GM19025 (cell line): ENCODE results near the gene COX10.
"Not testable (repeated sequence)": the region's sequence is repeated elsewhere in the genome, so short reads cannot be mapped to it uniquely, and the experiment has no call there.

ENCODE experiments used
- ATAC-seq: cut with Tn5 transposase; IDR thresholded peaks from one replicate; pipeline ENCODE4 v1.9.1; 2021; ENCODE audit warnings: mild to moderate bottlenecking, low read depth, moderate library complexity; ENCODE audit not compliant: unreplicated experiment

The COX10 gene

GRCh38 chr17:14165616-14166015 lies 96.3 kb downstream of the COX10 start:
- no peak for ATAC-seq

DNA sequence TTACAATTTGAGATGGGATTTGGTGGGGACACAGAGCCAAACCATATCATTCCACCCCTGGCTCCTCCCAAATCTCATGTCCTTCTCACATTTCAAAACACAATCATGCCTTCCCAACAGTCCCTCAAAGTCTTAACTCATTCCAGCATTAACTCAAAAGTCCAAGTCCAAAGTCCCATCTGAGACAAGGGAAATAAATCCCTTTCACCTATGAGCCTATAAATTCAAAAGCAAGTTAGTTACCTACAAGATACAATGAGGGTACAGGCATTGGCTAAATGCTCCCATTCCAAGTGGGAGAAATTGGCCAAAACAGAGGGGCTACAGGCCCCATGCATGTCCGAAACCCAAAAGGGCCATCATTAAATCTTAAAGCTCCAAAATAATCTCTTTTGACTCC lies 98.5 kb downstream of the COX10 start:
- ATAC-seq: not testable (repeated sequence)

GRCh38 chr17:14168582-14168981 lies 99.3 kb downstream of the COX10 start:
- ATAC-seq: no peak

- ATAC-seq: no peak
Observed at GRCh38 chr17:14169287-14169686, 100.0 kb downstream of the COX10 start.

GRCh38 chr17:14169901-14170300 lies 100.6 kb downstream of the COX10 start:
- ATAC-seq: no peak

GRCh38 chr17:14176989-14177388 lies 107.7 kb downstream of the COX10 start:
- not testable (repeated sequence) for ATAC-seq

DNA sequence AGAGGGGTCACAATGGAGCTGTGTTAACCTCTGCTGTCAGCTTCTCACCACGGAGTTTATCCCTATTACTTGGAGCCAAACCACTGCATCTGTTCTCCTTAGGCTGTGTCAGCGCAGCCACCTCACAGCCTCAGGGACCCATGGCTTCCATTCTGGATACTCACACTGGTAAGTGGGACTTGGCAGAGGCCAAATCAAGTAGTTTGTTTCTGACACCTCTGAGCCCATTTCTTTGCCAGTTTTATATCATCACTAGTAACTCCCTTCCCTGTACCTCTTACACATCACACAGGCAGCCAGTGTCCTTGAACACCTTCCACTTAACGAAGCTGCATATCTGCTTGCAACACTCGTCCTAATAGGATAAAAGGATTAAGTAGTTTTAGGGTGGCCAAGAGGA lies 108.5 kb downstream of the COX10 start:
- ATAC-seq: not testable (repeated sequence)

- not testable (repeated sequence) for ATAC-seq
Observed at GRCh38 chr17:14179951-14180350, 110.6 kb downstream of the COX10 start.

GRCh38 chr17:14182084-14182483 lies 112.8 kb downstream of the COX10 start:
- not testable (repeated sequence) for ATAC-seq

DNA sequence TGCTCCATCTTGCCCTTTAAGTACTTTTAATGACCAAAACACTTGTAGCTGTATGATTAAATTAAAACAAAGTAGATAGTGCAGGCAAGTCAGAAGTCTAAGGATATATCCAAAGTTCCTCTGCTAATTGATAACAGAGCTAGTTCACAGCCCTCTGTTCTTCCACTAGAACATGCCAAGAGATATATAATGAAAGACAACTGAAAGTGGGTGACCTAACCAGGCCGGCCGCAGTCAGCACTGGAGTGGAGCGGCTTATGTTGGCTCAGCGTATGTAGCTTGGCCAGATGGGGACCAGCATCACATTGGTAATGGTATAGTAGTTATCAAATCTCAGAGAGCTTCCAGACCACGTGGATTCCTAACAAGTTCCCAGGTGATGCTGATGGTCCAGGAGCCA lies 115.2 kb downstream of the COX10 start:
- not testable (repeated sequence) for ATAC-seq

DNA sequence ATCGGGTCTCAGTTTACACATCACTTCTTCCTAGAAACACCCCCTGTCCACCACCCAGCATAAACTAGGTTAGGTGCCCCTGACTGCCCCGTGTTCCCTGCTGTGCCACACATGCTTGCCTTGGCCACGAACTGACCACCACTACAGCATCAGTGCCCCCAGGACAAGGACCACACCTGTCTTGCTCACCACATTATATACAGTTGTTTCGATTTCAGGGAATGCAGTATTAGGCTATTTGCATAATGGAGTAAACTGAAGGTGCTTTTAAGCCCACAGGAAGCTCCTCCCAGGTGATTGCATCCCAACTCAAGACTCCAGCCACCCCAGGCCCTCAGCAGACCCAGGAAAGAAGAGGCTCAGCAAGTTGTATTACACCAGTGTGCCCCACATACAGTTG lies 117.1 kb downstream of the COX10 start:
- ATAC-seq: not testable (repeated sequence)

DNA sequence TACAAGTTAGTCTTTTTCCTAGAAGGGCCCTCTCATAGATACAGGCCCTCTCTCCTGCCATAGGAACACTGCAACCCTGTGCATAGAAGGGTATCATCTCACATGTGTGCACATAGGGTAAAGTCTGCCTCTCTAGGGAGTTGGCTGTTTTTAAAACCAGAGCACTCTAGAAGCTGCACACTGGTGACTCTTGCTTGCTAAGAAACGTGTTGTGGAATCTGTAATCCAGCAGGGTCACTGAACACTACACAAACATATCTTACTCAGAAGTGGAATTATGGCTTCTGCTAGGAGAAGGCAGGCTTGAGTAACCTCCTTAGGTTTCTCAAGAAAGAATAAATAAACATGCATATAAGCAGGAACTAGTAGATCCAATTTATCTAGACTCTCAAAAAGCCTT lies 121.5 kb downstream of the COX10 start:
- not testable (repeated sequence) for ATAC-seq

DNA sequence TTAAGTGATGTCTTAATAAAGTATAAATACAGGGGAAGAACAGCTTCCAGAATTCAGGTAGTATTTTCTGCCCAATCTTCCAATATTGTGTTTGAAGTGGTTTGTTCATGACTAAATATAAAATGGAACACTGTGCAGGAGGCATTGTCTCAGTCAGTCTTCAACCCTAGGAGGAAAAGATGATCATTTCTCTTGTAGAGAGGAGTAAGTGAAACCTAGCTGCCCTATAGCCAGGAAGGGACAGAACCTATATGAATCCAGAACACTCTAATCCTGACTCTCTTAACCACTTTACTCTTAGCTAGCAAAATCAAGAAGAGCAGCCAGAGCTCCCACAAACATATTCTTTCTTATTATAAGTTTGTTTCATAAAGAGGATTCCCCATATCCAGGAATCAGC lies 122.2 kb downstream of the COX10 start:
- not testable (repeated sequence) for ATAC-seq

- not testable (repeated sequence) for ATAC-seq
Observed at GRCh38 chr17:14192039-14192438, 122.7 kb downstream of the COX10 start.

GRCh38 chr17:14192636-14193344 lies 123.5 kb downstream of the COX10 start:
- ATAC-seq: not testable (repeated sequence)

GRCh38 chr17:14196377-14196997 lies 127.2 kb downstream of the COX10 start:
- no peak for ATAC-seq

DNA sequence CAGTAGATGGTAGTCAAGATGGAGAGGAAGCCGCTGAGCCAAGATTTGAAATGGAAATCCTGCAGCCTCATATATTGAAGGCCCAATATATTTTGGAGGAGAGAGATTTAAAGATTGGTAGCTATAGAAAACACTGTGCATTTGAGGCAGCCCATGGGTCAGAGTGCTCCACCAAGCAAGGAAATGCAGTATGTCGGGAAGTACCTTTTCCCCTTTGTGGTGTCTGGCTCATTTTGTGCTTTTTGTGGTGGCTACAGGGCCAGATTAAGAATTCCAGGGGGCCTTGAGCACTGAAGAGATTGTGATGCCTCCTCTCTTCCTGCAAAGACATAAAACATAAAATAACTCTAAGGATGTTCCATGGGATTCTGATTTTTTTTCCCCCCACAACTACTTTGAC lies 127.8 kb downstream of the COX10 start:
- ATAC-seq: no peak

DNA sequence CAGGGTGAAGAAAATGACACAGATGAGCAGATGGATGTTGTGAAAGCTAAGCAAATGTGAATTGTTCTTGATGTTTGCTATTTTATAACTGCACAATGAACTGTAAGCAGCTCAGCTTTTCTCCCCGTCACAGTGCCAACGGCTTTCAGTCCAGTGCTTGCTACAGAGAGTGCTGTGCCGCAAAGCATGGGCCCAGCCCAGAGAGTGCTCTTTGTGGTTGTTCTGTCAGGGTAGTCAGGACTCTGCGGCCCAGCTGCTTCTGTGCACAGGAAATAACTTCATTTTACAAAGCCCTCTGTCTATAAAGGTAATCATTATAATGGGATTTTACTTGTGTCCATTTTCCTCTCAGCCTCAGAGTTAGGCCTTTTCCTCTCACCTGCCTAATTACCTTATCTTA lies 128.3 kb downstream of the COX10 start:
- no peak for ATAC-seq

DNA sequence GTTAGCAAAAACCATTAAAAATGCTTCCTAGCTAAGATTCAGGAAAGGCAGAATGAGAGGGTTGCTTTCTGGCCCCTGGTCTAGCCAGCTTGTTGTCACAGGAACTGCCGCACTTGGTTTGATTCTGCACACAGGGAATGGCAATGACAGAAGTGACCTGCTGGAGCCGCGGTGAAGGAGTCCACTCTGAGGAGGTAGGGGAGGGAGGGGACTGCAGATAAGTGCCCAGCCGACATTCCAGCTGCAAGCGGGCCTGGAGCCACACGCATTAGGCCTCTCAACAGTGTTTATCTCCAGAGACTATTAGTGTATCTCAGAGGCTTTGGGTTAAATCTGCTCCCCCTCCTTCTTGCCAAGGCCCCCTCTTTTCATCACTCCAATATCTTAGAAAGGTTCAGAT lies 128.7 kb downstream of the COX10 start:
- no peak for ATAC-seq

GRCh38 chr17:14198575-14198974 lies 129.3 kb downstream of the COX10 start:
- ATAC-seq: no peak

GRCh38 chr17:14199601-14200000 lies 130.3 kb downstream of the COX10 start:
- no peak for ATAC-seq

GRCh38 chr17:14200354-14200753 lies 131.1 kb downstream of the COX10 start:
- ATAC-seq: no peak
